Measurements from ENCODE around the gene XPNPEP1.

XPNPEP1 gene

DNA sequence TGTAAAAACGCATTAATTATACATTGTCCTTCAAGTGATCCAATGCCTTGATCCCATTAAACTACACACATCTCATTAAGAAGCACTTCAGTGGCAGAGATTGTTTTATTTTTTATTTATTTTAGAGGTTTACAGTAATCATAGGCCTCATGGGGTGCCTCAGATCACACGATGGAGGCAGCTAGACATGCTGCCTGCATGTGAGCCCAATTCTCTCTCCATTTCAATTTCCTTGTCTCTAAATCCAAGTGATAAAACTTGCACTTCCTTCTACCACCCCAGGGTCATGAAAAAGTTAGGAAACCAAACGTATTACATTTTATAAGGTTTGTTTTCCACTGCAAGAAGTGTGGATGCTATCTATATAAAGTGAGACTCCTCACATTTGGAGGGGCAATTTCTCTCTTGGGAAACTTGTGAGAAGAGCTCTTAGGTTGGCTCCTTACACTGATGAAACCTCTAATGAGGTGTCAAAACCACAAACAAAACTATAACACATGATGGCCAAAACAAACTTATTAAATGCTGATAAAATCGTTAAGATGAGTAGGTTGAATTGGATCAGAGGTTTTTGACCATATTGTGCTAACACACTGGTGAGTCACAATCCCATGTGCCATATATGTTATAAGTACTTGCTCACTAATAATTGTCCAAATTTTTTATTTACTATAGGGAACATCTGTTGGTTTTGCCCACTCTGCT is 22.3 kb upstream of the XPNPEP1 start:
- no peak overlapping the region for H2BK5ac ChIP-seq (ENCODE audit: low read length)

DNA sequence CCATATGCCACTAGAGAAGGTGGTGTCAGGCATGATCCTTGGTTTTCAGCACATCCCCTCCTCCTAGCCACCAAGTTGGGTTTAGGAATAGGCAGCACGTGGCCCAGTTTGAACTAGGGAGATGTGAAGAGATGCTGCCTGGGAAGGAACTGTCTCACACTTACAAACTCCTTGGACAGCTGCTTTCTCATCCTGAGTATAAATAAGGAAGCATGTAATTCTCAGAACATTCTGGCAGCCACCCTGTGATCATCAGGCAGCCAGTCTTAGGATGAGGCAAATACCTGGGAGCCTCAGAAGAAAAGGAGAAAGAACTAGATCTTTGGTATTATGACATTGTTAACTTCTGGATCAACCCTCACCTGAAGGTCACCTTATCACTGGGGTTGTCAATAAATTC is 21.3 kb upstream of the XPNPEP1 start:
- no peak overlapping the region for H3K4me2 ChIP-seq (ENCODE audit: low read length)
- H3K56ac ChIP-seq (ENCODE audit: low read length), result no peak overlapping the region
- H2BK15ac ChIP-seq (replicated peaks; ENCODE audit: low read depth), result no peak overlapping the region
- no peak overlapping the region for H2BK120ac ChIP-seq (ENCODE audit: low read depth, low read length)
- no peaks in the 10 kb centered on the region for H3K27me3 ChIP-seq (ENCODE audit: insufficient read depth, low read length, poor library complexity)
- H3K79me2 ChIP-seq (ENCODE audit: control insufficient read depth, insufficient read depth, low read length), result no peaks in the 10 kb centered on the region
- H3K79me1 ChIP-seq (ENCODE audit: low read length), result no peaks in the 10 kb centered on the region
- no peak overlapping the region for H4K8ac ChIP-seq (ENCODE audit: low read depth, low read length)
- no peak overlapping the region for H3K4me3 ChIP-seq (ENCODE audit: low read length)
- no peaks in the 10 kb centered on the region for H3K36me3 ChIP-seq (ENCODE audit: control insufficient read depth, insufficient read depth, low read length)
- H3K9ac ChIP-seq (ENCODE audit: low read length), result no peak overlapping the region
- no peak overlapping the region for H3K27ac ChIP-seq (ENCODE audit: low read depth, low read length)
- H3K23ac ChIP-seq (ENCODE audit: low read length), result no peak overlapping the region
- H4K5ac ChIP-seq (ENCODE audit: low read length), result no peak overlapping the region
- DNase-seq, result no peak
- peaks cover 3% of the 10 kb centered on the region for H3K4me1 ChIP-seq (ENCODE audit: control insufficient read depth, low read depth, low read length)
- H3K4ac ChIP-seq (ENCODE audit: low read depth, low read length), result no peak overlapping the region
- H3K18ac ChIP-seq (ENCODE audit: low read length), result no peak overlapping the region
- no peak overlapping the region for H2AK5ac ChIP-seq (ENCODE audit: low read length)
- no peak overlapping the region for H2BK5ac ChIP-seq (ENCODE audit: low read length)
- no CpG with 5 or more reads among the region's 1 CpG for whole genome bisulfite sequencing (ENCODE audit: extremely low coverage, insufficient coverage, low lambda C conversion rate)

More for the DNA sequence above, 22.3 kb upstream of the XPNPEP1 start:
- no peak overlapping the region for H3K18ac ChIP-seq (ENCODE audit: low read length)
- H2AK5ac ChIP-seq (ENCODE audit: low read length), result no peak overlapping the region
- no peak overlapping the region for H3K27ac ChIP-seq (ENCODE audit: low read depth, low read length)
- DNase-seq, result no peak
- H3K4me1 ChIP-seq (ENCODE audit: control insufficient read depth, low read depth, low read length), result peaks cover 3% of the 10 kb centered on the region
- H3K9ac ChIP-seq (ENCODE audit: low read length), result no peak overlapping the region
- no peak overlapping the region for H3K4ac ChIP-seq (ENCODE audit: low read depth, low read length)
- H3K79me1 ChIP-seq (ENCODE audit: low read length), result no peaks in the 10 kb centered on the region
- no peaks in the 10 kb centered on the region for H3K27me3 ChIP-seq (ENCODE audit: insufficient read depth, low read length, poor library complexity)
- no peak overlapping the region for H2BK15ac ChIP-seq (replicated peaks; ENCODE audit: low read depth)
- no peak overlapping the region for H4K5ac ChIP-seq (ENCODE audit: low read length)
- no peak overlapping the region for H3K4me3 ChIP-seq (ENCODE audit: low read length)
- no CpG with 5 or more reads among the region's 4 CpGs for WGBS (ENCODE audit: extremely low coverage, insufficient coverage, low lambda C conversion rate)
- H3K36me3 ChIP-seq (ENCODE audit: control insufficient read depth, insufficient read depth, low read length), result no peaks in the 10 kb centered on the region
- no peak overlapping the region for H2BK120ac ChIP-seq (ENCODE audit: low read depth, low read length)
- no peak overlapping the region for H3K4me2 ChIP-seq (ENCODE audit: low read length)
- no peak overlapping the region for H3K56ac ChIP-seq (ENCODE audit: low read length)
- no peak overlapping the region for H3K23ac ChIP-seq (ENCODE audit: low read length)
- H4K8ac ChIP-seq (ENCODE audit: low read depth, low read length), result no peak overlapping the region
- H3K79me2 ChIP-seq (ENCODE audit: control insufficient read depth, insufficient read depth, low read length), result no peaks in the 10 kb centered on the region

DNA sequence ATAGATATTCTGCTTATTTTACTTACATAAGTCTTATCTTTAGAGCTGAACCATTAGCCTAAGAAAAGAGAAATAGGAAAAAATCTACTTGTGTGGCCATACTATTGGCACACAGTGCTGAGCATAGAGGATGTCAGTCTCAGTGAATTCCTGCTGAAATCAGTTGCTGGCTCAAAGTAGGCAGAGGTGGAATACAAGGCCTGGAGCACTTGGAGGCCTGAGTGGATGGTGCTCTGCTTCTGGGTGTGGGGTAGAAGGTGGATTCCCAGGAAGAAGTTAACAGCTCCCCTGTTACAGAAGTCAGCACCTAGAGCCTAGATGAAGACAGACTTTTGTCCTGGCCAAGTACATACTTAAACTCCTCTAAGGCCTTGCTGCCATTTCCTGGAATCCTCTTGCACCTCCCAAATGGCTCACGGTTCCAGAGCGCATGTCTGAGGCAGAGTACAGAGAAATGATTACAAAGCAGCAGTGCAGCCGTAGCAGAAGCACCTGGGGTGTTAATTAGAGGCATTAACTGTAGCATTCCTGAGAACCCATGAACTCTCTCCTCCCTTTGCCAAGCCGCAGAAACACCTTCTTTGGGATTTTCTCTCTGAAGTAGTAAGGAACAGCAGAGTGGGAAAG is 18.0 kb upstream of the XPNPEP1 start:
- no peak overlapping the region for H3K4me3 ChIP-seq (ENCODE audit: low read length)
- no peak overlapping the region for H2BK5ac ChIP-seq (ENCODE audit: low read length)
- WGBS (ENCODE audit: extremely low coverage, insufficient coverage, low lambda C conversion rate), result no CpG with 5 or more reads among the region's 4 CpGs
- no peak overlapping the region for H4K8ac ChIP-seq (ENCODE audit: low read depth, low read length)
- no peak overlapping the region for H2BK120ac ChIP-seq (ENCODE audit: low read depth, low read length)
- no peak overlapping the region for H3K23ac ChIP-seq (ENCODE audit: low read length)
- H3K79me1 ChIP-seq (ENCODE audit: low read length), result no peaks in the 10 kb centered on the region
- peaks cover 3% of the 10 kb centered on the region for H3K4me1 ChIP-seq (ENCODE audit: control insufficient read depth, low read depth, low read length)
- no peaks in the 10 kb centered on the region for H3K79me2 ChIP-seq (ENCODE audit: control insufficient read depth, insufficient read depth, low read length)
- no peaks in the 10 kb centered on the region for H3K36me3 ChIP-seq (ENCODE audit: control insufficient read depth, insufficient read depth, low read length)
- H3K27me3 ChIP-seq (ENCODE audit: insufficient read depth, low read length, poor library complexity), result no peaks in the 10 kb centered on the region
- H4K5ac ChIP-seq (ENCODE audit: low read length), result no peak overlapping the region
- H3K9ac ChIP-seq (ENCODE audit: low read length), result no peak overlapping the region
- H3K27ac ChIP-seq (ENCODE audit: low read depth, low read length), result no peak overlapping the region
- H2BK15ac ChIP-seq (replicated peaks; ENCODE audit: low read depth), result no peak overlapping the region
- H3K4me2 ChIP-seq (ENCODE audit: low read length), result no peak overlapping the region
- H3K18ac ChIP-seq (ENCODE audit: low read length), result no peak overlapping the region
- no peak overlapping the region for H2AK5ac ChIP-seq (ENCODE audit: low read length)
- no peak overlapping the region for H3K4ac ChIP-seq (ENCODE audit: low read depth, low read length)
- H3K56ac ChIP-seq (ENCODE audit: low read length), result peak overlapping the region; percentile 10
- DNase-seq, result peak; percentile 34

DNA sequence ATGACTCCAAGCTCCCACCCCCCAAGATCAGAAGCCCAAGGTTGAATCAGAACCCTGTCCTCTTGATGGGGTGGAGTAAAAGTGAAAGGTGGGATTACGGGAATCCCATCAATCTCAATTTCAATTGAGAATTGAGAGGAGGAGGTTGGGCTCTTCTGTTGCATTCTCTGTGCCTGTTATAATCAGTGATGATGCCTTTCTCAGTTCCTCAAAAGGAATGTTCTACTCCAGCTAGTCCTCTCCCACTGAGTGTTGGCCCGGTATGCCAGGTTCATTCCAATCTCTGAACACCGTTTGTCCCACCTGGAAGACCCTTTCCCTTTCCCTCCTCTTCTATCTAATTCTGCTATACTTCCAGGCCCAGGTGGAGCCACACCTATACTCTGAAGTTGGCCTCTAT is 17.2 kb upstream of the XPNPEP1 start:
- WGBS (ENCODE audit: extremely low coverage, insufficient coverage, low lambda C conversion rate), result no CpG with 5 or more reads among the region's 3 CpGs
- H3K23ac ChIP-seq (ENCODE audit: low read length), result no peak overlapping the region
- DNase-seq, result no peak
- no peak overlapping the region for H2BK120ac ChIP-seq (ENCODE audit: low read depth, low read length)
- peaks cover 3% of the 10 kb centered on the region for H3K4me1 ChIP-seq (ENCODE audit: control insufficient read depth, low read depth, low read length)
- H2AK5ac ChIP-seq (ENCODE audit: low read length), result no peak overlapping the region
- H3K56ac ChIP-seq (ENCODE audit: low read length), result no peak overlapping the region
- H3K4ac ChIP-seq (ENCODE audit: low read depth, low read length), result no peak overlapping the region
- no peak overlapping the region for H4K5ac ChIP-seq (ENCODE audit: low read length)
- H3K4me3 ChIP-seq (ENCODE audit: low read length), result no peak overlapping the region
- H3K36me3 ChIP-seq (ENCODE audit: control insufficient read depth, insufficient read depth, low read length), result no peaks in the 10 kb centered on the region
- no peak overlapping the region for H3K4me2 ChIP-seq (ENCODE audit: low read length)
- no peak overlapping the region for H3K27ac ChIP-seq (ENCODE audit: low read depth, low read length)
- no peaks in the 10 kb centered on the region for H3K79me2 ChIP-seq (ENCODE audit: control insufficient read depth, insufficient read depth, low read length)
- H2BK15ac ChIP-seq (replicated peaks; ENCODE audit: low read depth), result no peak overlapping the region
- H4K8ac ChIP-seq (ENCODE audit: low read depth, low read length), result no peak overlapping the region
- no peaks in the 10 kb centered on the region for H3K79me1 ChIP-seq (ENCODE audit: low read length)
- H2BK5ac ChIP-seq (ENCODE audit: low read length), result no peak overlapping the region
- no peak overlapping the region for H3K9ac ChIP-seq (ENCODE audit: low read length)
- no peak overlapping the region for H3K18ac ChIP-seq (ENCODE audit: low read length)
- no peaks in the 10 kb centered on the region for H3K27me3 ChIP-seq (ENCODE audit: insufficient read depth, low read length, poor library complexity)

DNA sequence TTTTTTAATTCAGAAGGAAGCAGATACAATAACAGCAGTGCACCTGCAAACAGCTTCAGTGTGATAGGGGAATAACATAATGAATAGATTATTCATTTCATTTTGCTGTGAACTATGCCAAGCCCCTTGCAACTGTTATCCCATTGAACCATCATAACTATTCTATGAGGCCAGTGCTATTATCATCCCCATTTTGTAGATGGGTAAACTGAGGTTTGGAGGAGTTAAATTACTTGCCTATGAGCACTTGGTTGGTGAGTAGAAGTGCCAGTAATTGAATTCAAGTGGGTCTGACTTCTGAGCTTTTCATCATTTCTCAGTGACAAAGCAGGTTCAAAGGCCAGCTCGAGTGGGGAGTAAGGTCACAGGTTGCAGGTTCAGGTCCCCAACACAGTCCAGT is 16.8 kb upstream of the XPNPEP1 start:
- no peak overlapping the region for H2BK120ac ChIP-seq (ENCODE audit: low read depth, low read length)
- no peak overlapping the region for H2BK15ac ChIP-seq (replicated peaks; ENCODE audit: low read depth)
- H4K5ac ChIP-seq (ENCODE audit: low read length), result no peak overlapping the region
- no peak overlapping the region for H3K9ac ChIP-seq (ENCODE audit: low read length)
- no peak overlapping the region for H3K56ac ChIP-seq (ENCODE audit: low read length)
- no peak overlapping the region for H3K4me3 ChIP-seq (ENCODE audit: low read length)
- H3K79me2 ChIP-seq (ENCODE audit: control insufficient read depth, insufficient read depth, low read length), result no peaks in the 10 kb centered on the region
- H3K23ac ChIP-seq (ENCODE audit: low read length), result no peak overlapping the region
- no peak overlapping the region for H4K8ac ChIP-seq (ENCODE audit: low read depth, low read length)
- WGBS (ENCODE audit: extremely low coverage, insufficient coverage, low lambda C conversion rate), result no CpG with 5 or more reads among the region's 1 CpG
- no peak overlapping the region for H3K18ac ChIP-seq (ENCODE audit: low read length)
- H2AK5ac ChIP-seq (ENCODE audit: low read length), result no peak overlapping the region
- DNase-seq, result no peak
- H3K79me1 ChIP-seq (ENCODE audit: low read length), result no peaks in the 10 kb centered on the region
- no peaks in the 10 kb centered on the region for H3K27me3 ChIP-seq (ENCODE audit: insufficient read depth, low read length, poor library complexity)
- no peak overlapping the region for H2BK5ac ChIP-seq (ENCODE audit: low read length)
- no peak overlapping the region for H3K4me2 ChIP-seq (ENCODE audit: low read length)
- no peak overlapping the region for H3K27ac ChIP-seq (ENCODE audit: low read depth, low read length)
- peaks cover 3% of the 10 kb centered on the region for H3K4me1 ChIP-seq (ENCODE audit: control insufficient read depth, low read depth, low read length)
- H3K4ac ChIP-seq (ENCODE audit: low read depth, low read length), result no peak overlapping the region
- H3K36me3 ChIP-seq (ENCODE audit: control insufficient read depth, insufficient read depth, low read length), result no peaks in the 10 kb centered on the region
